Astrocyte (in vitro differentiated cells and primary cell): Measurements from ENCODE around the gene DCHS1.

Source experiments
- EZH2 ChIP-seq: IDR thresholded peaks from 2 replicates; pipeline ENCODE4 v1.6.1; 2012; ENCODE audit warnings: mild to moderate bottlenecking, low read length, inconsistent platforms; ENCODE audit not compliant: insufficient read depth
- TF ChIP-seq, protein P1 (sequence below): IDR thresholded peaks from 2 replicates; pipeline ENCODE4 v1.5.1; 2011; ENCODE audit warnings: low read depth, mild to moderate bottlenecking, inconsistent platforms, low read length, moderate library complexity; ENCODE audit not compliant: insufficient read depth

DNA sequence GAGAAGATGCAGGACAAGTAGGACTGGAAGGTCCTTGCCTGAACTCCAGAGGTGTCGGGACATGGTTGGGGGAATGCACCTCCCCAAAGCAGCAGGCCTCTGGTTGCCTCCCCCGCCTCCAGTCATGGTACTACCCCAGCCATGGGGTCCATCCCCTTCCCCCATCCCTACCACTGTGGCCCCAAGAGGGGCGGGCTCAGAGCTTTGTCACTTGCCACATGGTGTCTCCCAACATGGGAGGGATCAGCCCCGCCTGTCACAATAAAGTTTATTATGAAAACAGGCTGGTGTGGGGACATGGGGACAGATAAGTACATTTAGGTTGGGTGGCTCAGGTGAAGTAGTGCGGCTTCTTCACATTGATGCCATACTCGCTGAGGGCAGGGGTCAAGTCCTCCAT is 45.0 kb downstream of the DCHS1 start:
- TF ChIP-seq, protein P1, sequence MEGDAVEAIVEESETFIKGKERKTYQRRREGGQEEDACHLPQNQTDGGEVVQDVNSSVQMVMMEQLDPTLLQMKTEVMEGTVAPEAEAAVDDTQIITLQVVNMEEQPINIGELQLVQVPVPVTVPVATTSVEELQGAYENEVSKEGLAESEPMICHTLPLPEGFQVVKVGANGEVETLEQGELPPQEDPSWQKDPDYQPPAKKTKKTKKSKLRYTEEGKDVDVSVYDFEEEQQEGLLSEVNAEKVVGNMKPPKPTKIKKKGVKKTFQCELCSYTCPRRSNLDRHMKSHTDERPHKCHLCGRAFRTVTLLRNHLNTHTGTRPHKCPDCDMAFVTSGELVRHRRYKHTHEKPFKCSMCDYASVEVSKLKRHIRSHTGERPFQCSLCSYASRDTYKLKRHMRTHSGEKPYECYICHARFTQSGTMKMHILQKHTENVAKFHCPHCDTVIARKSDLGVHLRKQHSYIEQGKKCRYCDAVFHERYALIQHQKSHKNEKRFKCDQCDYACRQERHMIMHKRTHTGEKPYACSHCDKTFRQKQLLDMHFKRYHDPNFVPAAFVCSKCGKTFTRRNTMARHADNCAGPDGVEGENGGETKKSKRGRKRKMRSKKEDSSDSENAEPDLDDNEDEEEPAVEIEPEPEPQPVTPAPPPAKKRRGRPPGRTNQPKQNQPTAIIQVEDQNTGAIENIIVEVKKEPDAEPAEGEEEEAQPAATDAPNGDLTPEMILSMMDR: no peak
- no peak for TF ChIP-seq EZH2
